NCI-H2227 (cell line): ENCODE data around the gene C5orf15.
"Not testable (repeated sequence)": the region's sequence is repeated elsewhere in the genome, so short reads cannot be mapped to it uniquely, and the experiment has no call there.

ENCODE experiments used
- DNase-seq: peaks from one replicate; lab custom pipeline; 2025; ENCODE audit not compliant: unreplicated experiment; lab: John Stamatoyannopoulos, UW

Gene C5orf15

GRCh38 chr5:133938929-133939328 lies 29.5 kb downstream of the C5orf15 start:
- DNase-seq = no peak

- no peak for DNase-seq
Observed at GRCh38 chr5:133938039-133938821, 30.2 kb downstream of the C5orf15 start.

GRCh38 chr5:133937628-133938027 lies 30.8 kb downstream of the C5orf15 start:
- not testable (repeated sequence) for DNase-seq

- DNase-seq = no peak
Observed at GRCh38 chr5:133936651-133937015, 31.8 kb downstream of the C5orf15 start.

- not testable (repeated sequence) for DNase-seq
Observed at GRCh38 chr5:133935991-133936650, 32.3 kb downstream of the C5orf15 start.

- DNase-seq = no peak
Observed at GRCh38 chr5:133935667-133935940, 32.8 kb downstream of the C5orf15 start.

- DNase-seq = no peak
Observed at GRCh38 chr5:133934822-133935666, 33.4 kb downstream of the C5orf15 start.

- DNase-seq = no peak
Observed at GRCh38 chr5:133934311-133934710, 34.1 kb downstream of the C5orf15 start.

GRCh38 chr5:133933670-133934295 lies 34.6 kb downstream of the C5orf15 start:
- no peak for DNase-seq

- no peak for DNase-seq
Observed at GRCh38 chr5:133933169-133933509, 35.3 kb downstream of the C5orf15 start.

GRCh38 chr5:133932441-133933168 lies 35.8 kb downstream of the C5orf15 start:
- no peak for DNase-seq

GRCh38 chr5:133931546-133931945 lies 36.9 kb downstream of the C5orf15 start:
- no peak for DNase-seq

GRCh38 chr5:133930813-133931090 lies 37.7 kb downstream of the C5orf15 start:
- DNase-seq = no peak

GRCh38 chr5:133930061-133930812 lies 38.2 kb downstream of the C5orf15 start:
- DNase-seq = no peak

- DNase-seq = no peak
Observed at GRCh38 chr5:133928587-133929393, 39.6 kb downstream of the C5orf15 start.

GRCh38 chr5:133927300-133928180 lies 40.9 kb downstream of the C5orf15 start:
- no peak for DNase-seq

GRCh38 chr5:133926489-133927299 lies 41.7 kb downstream of the C5orf15 start:
- DNase-seq = no peak
